Tibial nerve (tissue), 4 donors: ENCODE results near the gene DHFR. TPM values are rescaled to one million over a fixed set of nuclear protein-coding genes. Genes with fewer than 3 reads are reported as not detected.

Source experiments
- DNase-seq, 2 donors: peaks; one replicate each; pipeline ENCODE4 v3.0.0-alpha.2; 2019; ENCODE audit warnings: low spot score in 2 of 2
- H3K27ac ChIP-seq, 4 donors: fragments of 200-600 bp; sonication (generic) in 3 of 4; one replicate each; pipeline ENCODE4 v1.5.1; 2017 to 2019; ENCODE audit warnings: mild to moderate bottlenecking in 1 of 4
- H3K27me3 ChIP-seq, 2 donors: fragments of 200-600 bp; sonication (generic) in 1 of 2; one replicate each; pipeline versions ENCODE4 v1.5.1 to v1.6.0; 2017 to 2019
- H3K36me3 ChIP-seq, 3 donors: fragments of 200-600 bp; sonication (generic); one replicate each; pipeline ENCODE4 v1.5.1; 2018 to 2019
- H3K4me1 ChIP-seq, 4 donors: fragments of 200-600 bp; sonication (generic) in 3 of 4; one replicate each; pipeline ENCODE4 v1.5.1; 2017 to 2019
- H3K4me3 ChIP-seq, 4 donors: fragments of 200-600 bp; sonication (generic) in 3 of 4; one replicate each; pipeline ENCODE4 v1.5.1; 2017 to 2019; ENCODE audit warnings: mild to moderate bottlenecking in 1 of 4, moderate library complexity in 1 of 4
- H3K9me3 ChIP-seq, 4 donors: fragments of 200-600 bp; sonication (generic) in 3 of 4; one replicate each; pipeline ENCODE4 v1.5.1; 2017 to 2019
- CTCF ChIP-seq, 5 experiments: fragments of 200-600 bp in 3 of 5; fragments of 450-650 bp in 2 of 5; sonication (generic) in 3 of 5; IDR thresholded peaks; one replicate each; pipeline ENCODE4 v1.5.1; 2016 to 2019; ENCODE audit warnings: antibody characterized with exemption in 5 of 5, mild to moderate bottlenecking in 3 of 5, moderate library complexity in 2 of 5
- EP300 ChIP-seq, 2 donors: sonication (generic); formaldehyde crosslinking; IDR thresholded peaks; one replicate each; pipeline ENCODE4 v1.6.1; 2017; ENCODE audit warnings: antibody characterized with exemption in 2 of 2, mild to moderate bottlenecking in 1 of 2
- POLR2A ChIP-seq, 2 donors: fragments of 450-650 bp; IDR thresholded peaks; one replicate each; pipeline ENCODE4 v1.6.1; 2017; ENCODE audit warnings: antibody characterized with exemption in 2 of 2, mild to moderate bottlenecking in 2 of 2, moderate library complexity in 2 of 2
- WGBS, 2 donors: methylation state at CpG; one replicate each; pipeline ENCODE4 v1.1.5; 2018; 5-methylcytosine and 5-hydroxymethylcytosine counted together
- total RNA-seq, 4 donors: library from RNA; depleted of rRNA; stranded (reverse); fragments of >200 nt; gene quantifications; one replicate each; pipeline ENCODE4 v1.1.0, GENCODE V29; 2016

Gene DHFR
- total RNA-seq, 4 donors from 2014 or later, result 4.8 to 20.8 (median 12.0) TPM

GRCh38 chr5:80618438-80618837 is 36.3 kb downstream of the DHFR start:
- Histone ChIP-seq H3K9me3 (no peaks in the 10 kb centered on the region), H3K27ac (no peak overlapping the region), H3K4me3 (no peak overlapping the region), H3K36me3 (peaks cover 0 to 9% (median 0%) of the 10 kb centered on the region in 3 donors), H3K4me1 (peaks cover 0 to 4% (median 0%) of the 10 kb centered on the region in 4 donors), H3K27me3 (no peaks in the 10 kb centered on the region)
- WGBS, 2 donors, result 94 to 97% methylated on average over 4 of the region's 4 CpGs
- TF ChIP-seq EP300 (IDR thresholded peaks at IDR 0.05) (no peak), POLR2A (IDR thresholded peaks at IDR 0.05) (no peak), CTCF (IDR thresholded peaks at IDR 0.05) (no peak)
- no peak for DNase-seq

DNA sequence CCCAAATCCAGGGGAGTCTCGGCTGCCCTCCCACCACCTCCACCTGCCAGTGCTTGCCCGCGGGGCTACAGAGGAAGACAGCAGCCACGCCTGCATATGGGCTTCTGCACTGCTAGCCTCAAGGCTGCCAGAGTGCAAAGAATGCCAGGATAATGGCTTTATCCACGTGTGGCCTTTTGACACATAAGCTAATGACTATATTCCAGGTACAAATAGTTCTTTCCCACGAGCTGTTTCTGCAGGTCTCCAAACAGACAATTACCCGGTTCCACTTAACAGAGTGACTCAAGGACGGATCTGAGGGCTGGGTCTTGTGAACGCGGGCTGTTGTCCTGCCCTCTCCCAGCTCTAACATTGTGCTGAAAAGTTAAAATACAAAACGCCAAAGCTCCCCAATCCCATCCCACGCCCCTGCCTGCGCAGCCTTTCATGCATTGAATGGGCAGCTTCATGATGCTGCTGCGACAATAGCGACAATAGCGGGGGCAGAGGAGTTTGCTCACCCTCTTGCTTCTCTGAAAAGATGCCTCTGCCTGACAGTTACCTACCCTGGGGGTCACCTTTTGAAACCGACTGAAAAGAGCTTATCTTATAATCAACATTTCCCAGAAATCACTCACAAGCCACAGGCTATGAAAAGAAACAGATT is 39.4 kb downstream of the DHFR start:
- 49 to 62% methylated on average over 17 of the region's 17 CpGs for WGBS, 2 donors
- Histone ChIP-seq H3K4me3 (peak overlapping the region in 1 of 4 donors; percentile 20), H3K4me1 (peaks cover 0 to 4% (median 0%) of the 10 kb centered on the region in 4 donors), H3K9me3 (peaks cover 0 to 4% (median 0%) of the 10 kb centered on the region in 4 donors), H3K27me3 (no peaks in the 10 kb centered on the region), H3K27ac (peak overlapping the region in 1 of 4 donors; percentile 48), H3K36me3 (no peaks in the 10 kb centered on the region)
- TF ChIP-seq EP300 (IDR thresholded peaks at IDR 0.05) (peak in 1 of 2 donors; percentile 13), CTCF (IDR thresholded peaks at IDR 0.05) (no peak)
- no peak for DNase-seq

DNA sequence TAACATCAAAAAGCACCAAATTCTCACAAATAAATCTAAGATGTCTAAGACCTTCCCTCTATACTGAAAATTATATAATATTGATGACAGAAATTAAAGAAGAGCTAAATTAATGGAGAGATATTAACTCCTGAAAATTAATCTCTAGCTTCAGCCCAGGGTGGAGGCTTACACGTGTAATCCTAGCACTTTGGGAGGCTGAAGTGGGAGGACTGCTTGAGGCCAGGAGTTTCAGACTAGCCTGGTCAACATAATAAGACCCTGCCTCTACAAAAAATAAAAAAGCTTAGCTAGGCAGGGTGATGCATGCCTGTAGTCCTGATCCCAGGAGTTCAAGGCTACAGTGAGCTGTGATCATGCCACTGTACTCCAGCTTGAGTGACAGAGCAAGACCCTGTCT is 45.1 kb downstream of the DHFR start:
- Histone ChIP-seq H3K4me1 (no peaks in the 10 kb centered on the region), H3K4me3 (no peak overlapping the region), H3K27me3 (no peaks in the 10 kb centered on the region), H3K36me3 (no peaks in the 10 kb centered on the region), H3K27ac (no peak overlapping the region), H3K9me3 (peaks cover 0 to 6% (median 2%) of the 10 kb centered on the region in 4 donors)
- TF ChIP-seq POLR2A (IDR thresholded peaks at IDR 0.05), result no peak
- no peak for TF ChIP-seq EP300 (IDR thresholded peaks at IDR 0.05)
- no peak for TF ChIP-seq CTCF (IDR thresholded peaks at IDR 0.05)
- 84 to 88% methylated on average over 1 of the region's 1 CpG for WGBS, 2 donors
- DNase-seq, result no peak

GRCh38 chr5:80608731-80609130 is 46.1 kb downstream of the DHFR start:
- Histone ChIP-seq H3K27ac (no peak overlapping the region), H3K27me3 (no peaks in the 10 kb centered on the region), H3K9me3 (peaks cover 0 to 6% (median 2%) of the 10 kb centered on the region in 4 donors), H3K4me1 (no peaks in the 10 kb centered on the region), H3K36me3 (no peaks in the 10 kb centered on the region), H3K4me3 (no peak overlapping the region)
- 92 to 94% methylated on average over 1 of the region's 1 CpG for WGBS, 2 donors
- TF ChIP-seq CTCF (IDR thresholded peaks at IDR 0.05) (no peak), EP300 (IDR thresholded peaks at IDR 0.05) (no peak), POLR2A (IDR thresholded peaks at IDR 0.05) (no peak)
- DNase-seq, result no peak

- H3K4me3 ChIP-seq, result no peak overlapping the region
- no peak for DNase-seq
- H3K4me1 ChIP-seq, result no peaks in the 10 kb centered on the region
- H3K27ac ChIP-seq, result no peak overlapping the region
- no peak for TF ChIP-seq EP300 (IDR thresholded peaks at IDR 0.05)
- TF ChIP-seq POLR2A (IDR thresholded peaks at IDR 0.05), result no peak
- no peak for TF ChIP-seq CTCF (IDR thresholded peaks at IDR 0.05)
- H3K9me3 ChIP-seq, result peaks cover 0 to 6% (median 2%) of the 10 kb centered on the region in 4 donors
- H3K36me3 ChIP-seq, result no peaks in the 10 kb centered on the region
- H3K27me3 ChIP-seq, result no peaks in the 10 kb centered on the region
Observed at GRCh38 chr5:80607832-80608231, 47.0 kb downstream of the DHFR start.
